G401.6 (cell line): ENCODE data around the gene RHEBL1.

Source experiments
- FAIRE-seq: peaks from 2 replicates; lab custom pipeline; 2012; peaks lifted over from hg19 to GRCh38; lab: Jason Lieb, UNC

RHEBL1 gene

DNA sequence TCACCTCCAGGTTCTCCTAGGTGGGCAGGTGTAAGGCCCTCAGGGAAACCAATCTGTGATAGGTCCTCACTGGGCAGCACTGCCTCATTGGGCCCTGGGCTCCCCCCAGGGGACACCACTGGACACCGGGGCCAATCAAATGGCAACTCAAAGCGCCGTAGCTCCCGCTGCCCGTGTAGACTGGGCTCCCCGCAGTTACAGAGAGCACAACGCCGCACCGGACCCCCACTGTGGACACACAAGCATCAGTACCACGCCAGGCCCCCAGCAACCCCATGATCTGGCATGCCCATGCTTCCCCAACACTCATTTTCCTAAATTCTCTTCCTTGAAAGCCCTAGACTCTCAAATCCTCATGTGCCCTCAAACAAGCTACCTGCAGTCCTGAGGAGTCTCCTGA is 15.3 kb downstream of the RHEBL1 start:
- no peak for FAIRE-seq

DNA sequence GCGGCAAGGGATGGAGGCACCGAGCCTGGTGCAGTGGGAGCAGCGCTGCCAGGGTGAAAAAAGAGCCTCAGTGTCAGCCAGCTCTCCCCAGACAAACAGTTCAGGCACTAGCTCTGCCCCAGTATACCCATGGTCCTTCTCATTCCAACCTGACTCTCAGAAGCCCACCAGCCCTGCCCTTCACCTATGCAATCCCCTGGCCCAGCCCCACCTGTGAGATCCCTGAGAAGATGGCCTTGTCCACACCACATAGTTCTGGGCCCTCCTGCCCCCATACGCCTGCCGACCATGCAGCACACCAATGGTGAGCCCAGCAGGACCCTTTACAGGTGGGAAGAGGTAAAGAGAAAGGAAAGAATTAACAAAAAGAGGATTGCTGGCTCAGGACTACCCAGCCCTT is 15.7 kb downstream of the RHEBL1 start:
- no peak for FAIRE-seq

DNA sequence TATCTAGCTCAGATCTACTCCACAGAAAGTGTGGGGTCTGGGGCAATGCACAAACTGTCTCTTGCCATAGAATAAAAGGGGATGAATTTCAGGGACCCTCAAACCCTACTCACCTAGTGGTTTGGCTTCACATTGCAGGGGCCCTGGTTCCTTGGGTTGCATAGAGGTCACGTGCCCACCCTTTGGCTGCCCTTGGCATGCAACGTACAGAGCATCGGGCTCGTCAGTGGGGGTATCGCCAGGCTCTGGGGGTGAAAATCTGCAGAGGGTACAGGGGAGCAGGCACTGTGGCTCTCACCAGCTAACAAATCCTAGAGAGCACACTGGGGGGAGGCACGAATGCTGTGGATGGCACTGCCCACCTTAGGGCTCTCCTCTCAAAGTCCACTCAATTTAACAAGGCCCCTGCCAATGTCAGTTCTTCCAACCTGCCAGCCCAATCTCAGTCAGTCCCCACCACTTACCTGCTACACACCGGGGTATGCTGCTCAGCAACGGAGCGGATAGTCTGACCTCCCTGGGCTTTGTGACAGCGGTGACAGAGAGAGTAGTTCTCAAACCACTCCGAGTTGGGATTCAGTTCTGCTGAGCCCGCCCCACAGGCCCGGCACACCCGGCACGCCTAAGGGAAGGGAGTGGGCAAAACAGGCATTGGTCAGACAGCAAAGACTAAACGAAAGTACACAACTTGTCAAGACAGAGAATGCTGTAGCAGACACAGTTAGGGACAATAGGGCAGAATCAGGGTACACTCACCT is 17.1 kb downstream of the RHEBL1 start:
- no peak for FAIRE-seq

DNA sequence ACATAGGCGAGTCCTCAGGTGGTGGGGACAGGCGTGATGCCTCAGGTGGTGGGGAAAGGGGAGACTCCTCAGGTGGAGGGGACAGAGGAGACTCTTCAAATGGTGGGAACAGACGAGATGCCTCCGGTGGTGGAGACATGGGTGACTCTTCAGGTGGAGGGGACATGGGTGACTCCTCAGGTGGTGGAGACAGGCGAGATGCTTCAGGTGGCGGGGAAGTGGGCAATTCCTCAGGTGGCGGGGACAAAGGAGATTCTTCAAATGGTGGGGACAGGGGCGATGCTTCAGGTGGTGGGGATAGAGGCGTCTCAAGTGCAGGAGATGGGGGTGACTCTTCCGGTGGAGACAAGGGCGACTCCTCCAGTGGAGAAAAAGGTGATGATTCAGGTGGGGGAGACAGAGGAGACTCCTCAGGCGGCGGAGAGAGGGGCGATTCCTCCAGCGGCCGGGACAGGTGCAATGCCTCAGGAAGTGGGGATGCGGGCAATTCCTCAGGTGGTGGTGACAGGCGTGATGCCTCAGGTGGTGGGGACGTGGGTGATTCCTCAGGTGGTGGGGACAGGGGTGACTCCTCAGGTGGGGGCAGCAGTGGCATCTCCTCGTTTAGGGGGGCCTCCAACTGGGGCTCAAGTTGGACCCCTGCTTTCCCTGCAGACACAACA is 17.9 kb downstream of the RHEBL1 start:
- no peak for FAIRE-seq

DNA sequence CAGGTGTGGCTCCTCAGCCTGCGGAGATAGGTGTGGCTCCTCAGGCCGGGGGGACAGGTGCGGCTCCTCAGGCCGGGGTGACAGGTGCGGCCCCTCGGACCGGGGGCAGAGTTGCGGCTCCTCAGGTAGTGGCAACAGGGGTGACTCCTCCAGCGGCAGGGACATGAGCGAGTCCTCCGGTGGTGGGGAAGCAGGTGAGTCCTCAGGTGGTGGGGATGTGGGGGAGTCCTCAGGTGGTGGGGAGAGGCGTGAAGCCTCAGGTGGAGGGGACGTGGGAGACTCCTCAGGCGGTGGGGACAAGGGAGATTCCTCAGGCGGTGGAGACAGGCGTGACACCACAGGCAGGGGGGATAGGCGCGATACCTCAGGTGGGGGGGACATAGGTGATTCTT is 18.4 kb downstream of the RHEBL1 start:
- no peak for FAIRE-seq

DNA sequence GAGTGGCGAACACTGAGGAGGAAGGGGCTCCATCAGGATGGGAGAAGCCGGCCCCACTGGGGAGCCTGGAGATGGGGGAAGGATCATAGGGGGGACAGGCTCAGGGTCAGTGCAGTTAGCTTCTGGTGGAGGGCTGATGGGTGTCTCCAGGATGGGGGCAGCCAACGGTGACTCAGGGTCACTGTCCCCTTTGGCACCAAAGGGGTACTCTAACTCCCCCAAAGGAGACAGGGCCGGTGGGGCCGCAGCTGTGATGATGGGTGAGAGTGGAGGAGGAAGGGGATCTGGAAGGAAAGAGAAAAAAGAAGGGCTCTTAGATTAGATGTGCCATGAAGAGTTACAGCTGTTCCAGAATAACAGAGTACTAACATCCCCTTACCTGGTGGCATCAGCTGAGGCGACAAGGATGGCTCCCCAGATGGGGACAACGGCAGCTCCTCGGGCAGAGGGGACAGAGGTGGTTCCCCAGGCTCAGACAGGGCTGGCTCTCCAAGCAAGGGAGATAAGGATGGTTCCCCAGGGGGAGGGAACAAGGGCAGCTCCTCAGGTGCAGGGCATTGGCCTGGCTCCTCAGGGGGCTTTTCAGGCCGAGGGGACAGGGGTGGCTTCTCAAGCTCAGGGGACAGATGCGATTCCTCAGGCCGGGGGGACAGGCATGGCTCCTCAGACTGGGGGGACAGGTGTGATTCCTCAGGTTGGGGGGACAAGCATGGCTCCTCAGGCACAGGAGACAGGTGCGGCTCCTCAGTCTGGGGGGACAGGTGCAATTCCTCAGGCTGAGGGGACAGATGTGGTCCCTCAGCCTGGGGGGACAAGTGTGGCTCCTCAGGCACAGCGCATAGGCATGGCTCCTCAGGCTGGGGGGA is 19.0 kb downstream of the RHEBL1 start:
- no peak for FAIRE-seq

DNA sequence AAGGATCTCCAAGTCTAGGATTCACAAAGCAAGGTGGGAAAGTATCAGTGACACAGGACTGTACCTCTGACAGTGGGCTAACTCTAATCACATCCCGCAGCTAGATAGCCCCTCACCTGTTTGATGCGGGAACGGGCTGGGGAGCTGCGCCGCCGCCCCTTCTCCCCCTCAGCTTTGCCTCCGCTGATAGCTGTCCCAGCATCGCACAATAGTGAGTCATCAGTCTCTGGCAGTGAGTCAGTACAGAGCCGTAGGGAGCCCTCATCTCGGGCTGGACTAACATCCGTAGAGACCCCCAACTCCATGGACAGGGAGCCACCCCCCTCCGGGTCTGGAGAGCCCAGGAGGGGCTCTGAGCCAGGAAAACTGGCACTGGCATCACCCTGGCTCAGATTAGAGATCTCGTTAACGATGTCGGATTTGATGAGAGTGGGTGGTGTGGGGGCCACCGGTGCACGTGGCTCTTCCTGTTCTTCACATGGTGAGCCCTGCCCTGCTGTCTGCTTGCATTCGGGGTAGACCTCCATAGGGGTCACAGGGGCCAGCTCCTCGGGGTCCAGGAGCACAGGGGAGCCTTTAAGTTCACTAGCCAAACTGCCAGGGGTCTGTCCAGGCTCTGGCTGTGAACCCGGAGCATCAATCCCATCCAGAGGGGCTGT is 20.1 kb downstream of the RHEBL1 start:
- FAIRE-seq, result no peak

DNA sequence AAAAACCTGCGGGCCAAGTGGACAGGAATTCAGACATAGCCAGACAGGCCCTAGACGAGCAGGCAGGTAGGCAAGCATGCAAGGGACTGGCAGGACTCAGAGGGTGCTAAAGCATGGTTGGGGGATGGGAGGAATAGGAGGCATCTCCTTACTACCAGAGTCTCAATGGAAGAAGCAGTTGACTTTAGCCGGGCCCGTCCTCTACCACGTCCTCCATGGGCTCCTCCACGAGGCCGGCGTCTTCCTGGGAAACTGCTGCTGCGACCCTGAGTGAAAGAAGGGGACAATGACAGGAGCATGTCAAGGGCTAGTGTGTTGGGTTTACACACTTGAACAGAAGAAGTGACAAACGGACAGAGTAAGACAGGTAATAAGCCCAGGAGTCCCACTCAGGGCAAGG is 20.8 kb downstream of the RHEBL1 start:
- FAIRE-seq, result no peak

DNA sequence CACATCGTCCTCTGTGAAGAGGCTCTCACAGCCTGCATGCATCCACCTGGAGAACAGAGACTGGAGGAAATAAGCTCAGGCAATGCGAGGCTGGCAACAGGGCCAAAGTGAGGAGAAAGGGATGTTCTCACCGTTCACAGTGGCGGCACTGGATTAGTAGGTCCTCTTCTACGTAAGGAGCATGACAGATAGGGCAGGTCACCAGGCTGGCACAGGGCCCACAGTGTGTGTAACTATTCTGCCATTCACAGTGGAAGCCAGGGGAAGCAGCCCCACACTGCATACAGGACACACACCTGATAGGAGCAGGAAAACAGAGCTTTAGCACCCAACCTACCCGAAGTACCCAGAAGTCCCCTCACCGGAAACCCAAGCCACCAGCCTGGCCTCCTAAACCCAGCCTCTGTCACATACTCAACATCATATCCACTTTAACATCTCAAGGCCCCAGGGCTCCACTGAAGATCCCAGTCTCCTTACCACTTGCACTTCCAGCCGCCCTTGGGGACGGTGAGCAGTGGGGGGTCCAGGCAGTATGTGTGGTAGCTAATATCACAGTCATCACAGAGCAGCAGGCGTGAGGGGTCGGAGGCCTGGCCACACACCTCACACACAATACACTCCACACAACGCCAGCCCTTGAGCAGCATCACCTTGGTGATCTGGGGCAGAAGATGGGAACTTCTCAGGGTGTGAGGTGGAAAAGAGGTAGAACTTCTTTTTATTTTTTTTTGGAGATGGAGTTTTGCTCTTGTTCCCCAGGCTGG is 23.5 kb downstream of the RHEBL1 start:
- no peak for FAIRE-seq

DNA sequence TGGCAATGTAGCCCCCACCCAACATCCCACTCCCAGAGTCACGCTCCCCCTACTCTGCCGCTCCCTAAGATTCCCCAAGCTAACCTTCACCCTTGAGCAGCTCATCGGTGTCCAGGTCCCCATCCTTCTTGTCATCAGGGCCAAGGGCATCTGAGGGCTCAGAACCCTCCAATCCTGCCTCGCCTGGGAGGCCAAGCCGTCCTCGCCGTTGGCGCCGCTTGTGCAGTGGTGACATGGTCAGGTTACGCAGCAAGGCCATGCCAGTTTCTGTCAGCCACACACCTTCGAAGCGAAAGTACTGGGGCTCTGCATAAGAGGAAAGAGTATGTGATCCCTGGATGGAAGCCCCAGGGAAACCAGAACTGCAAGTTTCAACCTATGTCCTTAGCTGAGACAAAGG is 25.1 kb downstream of the RHEBL1 start:
- FAIRE-seq, result no peak

DNA sequence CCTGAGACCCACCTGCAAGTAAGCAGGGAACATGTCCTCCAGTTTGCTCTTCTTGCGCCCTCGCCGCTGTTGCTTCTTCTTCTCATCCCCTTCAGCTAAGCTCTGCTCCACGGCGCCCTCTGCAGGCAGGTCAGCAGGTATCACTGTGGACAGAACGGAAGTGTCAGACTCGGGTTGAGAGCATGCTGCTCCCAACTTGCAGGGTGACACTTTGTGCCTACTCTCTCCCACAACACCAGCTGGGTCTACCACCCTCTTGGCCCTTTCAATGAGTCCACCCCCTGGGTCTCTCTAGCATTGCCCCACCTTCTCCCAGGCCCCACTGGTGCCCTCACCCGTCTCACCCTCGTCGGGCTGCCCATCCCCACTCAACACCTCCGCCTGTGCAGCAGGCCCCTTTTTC is 25.9 kb downstream of the RHEBL1 start:
- no peak for FAIRE-seq

DNA sequence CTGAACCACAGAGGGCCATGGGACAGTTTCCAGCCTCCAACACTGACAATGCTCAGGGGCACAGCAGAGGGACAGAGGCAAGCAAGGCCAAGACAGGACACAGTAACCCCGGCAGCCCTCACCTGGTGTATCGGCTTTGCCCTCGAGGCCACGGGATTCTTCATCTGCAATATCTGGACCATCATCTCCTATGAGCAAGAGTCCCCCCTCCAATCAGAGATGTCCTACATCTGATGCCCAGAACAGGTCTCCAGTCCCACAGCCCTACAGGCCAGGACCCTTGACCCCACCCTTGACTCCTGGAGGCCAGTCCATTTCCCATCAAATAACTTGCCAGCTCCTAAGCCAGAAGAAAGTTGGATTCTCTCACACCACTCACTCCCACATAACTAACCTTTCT is 26.5 kb downstream of the RHEBL1 start:
- no peak for FAIRE-seq

DNA sequence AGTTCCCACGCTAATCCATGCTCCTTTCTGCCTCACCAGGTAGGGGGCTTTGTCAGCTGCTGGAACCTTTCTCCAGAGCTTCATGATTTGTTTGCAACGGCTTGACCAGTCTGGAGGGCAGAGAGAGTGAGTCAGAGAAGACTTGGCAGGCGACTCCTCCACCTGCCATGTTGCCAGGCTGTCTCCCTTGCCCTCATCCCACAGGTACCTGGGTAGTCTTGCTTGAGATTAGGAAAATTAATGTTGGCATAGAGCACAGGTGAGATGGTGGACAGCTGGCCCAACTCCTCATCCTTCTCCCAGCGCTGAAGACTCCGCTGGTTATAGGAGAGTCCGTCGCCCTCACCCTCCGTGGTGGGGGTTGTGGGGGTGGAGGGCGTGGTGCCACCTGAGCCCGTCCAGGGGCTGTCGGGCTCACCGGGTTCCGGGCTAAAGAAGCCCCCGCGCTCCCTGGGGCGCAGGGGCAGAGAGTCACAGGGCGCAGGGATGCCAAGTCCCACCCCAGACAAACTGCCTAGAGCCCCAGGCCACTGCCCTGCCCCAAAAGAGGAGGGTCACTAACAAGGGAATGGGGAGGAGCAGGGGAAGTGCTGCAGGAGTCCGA is 27.8 kb downstream of the RHEBL1 start:
- no peak for FAIRE-seq

DNA sequence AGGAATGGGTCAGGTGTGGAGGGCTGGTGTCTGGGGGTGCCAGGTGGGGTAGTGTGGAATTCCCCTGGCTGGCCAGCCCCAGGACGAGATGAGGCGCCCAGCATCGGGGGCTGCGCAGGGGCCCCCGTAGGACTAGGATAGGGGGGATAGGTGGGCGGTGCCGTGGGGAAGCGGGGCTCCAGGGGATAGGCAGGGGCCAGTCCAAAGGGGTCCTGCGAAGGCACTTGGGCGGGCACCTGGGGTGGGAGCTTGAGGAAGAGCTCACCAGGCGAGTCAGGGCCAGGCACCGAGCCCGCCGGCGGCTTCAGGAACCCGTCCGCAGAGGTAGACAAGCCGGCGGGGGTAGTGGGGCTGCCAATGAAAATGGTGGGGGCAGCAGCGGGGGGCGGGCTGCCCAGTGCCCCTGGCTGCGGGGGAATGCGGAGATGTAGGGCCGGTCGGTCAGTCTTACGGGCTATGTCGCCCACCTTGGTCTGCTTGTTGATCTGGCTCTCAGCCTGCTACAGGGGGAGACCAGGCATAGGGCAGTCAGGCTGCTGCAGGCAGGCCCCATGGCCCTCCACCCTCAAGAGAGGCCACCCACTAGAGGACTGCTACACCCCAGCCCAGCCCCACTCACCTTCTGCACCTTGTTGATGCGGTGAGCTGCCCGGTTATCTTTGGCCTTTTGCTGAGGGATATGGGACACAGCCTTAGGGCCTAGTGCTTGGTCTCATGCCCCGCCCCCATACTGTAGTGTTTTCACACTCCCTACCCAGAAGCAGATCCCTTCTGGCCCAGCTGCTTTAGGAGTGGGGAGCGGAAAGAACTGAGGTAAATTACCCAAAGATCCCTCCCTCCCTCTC is 28.5 kb downstream of the RHEBL1 start:
- no peak for FAIRE-seq

DNA sequence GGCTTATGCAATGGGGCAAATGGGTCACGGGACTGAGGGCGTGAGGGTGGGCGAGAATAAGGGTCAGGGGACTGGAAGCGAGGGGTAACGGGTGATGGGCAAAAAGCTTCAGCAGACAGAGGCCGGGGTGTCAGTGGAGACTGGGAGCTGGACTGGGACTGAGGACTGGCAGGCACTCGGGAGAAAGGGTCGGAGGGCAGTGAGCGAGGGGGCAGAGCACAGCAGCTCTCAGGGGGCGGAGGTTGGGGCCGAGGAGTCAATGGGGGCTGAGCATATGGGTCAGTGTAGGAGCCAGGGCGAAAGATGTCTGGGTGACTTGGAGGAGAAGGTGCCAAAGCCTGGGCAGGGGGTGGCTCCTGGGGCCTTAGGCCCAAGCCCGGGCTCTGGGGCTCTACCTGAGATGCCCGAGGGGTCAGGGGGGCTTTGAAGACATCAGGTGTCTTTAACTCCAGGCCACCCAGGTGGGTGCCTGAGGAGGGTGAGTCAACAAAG is 29.4 kb downstream of the RHEBL1 start:
- FAIRE-seq, result no peak

DNA sequence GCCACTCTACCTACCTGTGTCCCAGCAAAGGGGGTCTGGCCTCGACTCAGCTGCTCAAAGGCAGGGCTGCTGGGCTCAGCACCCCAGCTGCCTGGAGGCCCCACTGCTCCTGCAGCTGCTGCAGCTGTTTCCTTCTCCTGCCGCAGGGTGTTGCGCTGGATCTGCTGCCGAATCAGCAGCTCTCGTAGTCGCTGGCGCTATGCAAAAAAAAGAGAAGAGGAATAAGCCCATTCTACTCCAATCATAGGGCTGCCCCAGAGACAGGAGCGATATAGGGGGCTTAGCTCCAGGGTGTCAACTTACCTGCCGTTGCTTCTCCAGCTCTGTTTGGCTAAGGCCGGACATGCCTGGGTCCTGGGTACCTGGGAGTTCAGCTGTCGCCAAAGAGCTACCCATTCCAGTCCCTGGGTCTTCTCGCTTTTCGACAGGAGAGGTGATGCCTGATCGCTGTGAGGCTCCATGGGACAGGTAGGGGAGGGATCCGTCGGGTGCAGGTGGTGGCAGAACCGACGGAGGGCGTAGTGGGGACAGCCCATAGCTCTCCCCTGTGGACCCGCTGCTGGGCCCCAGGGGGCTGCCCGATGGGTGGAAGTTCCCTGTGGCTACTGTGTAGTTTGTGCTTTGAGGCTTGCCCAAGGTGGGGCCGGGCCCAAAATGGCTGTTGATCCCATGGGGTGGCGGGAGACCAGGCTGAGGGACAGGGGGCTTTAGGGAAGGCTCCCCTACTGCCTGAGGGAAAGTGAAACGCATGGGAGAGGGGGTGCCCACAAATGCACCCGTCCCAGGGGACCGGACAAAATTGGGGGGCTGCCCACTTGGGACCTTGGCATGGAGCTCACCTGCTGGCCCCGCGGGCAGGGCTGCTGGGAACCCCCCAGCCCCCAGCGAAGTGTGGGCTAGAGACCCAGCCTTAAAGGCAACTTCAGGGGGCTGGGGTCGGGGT is 30.1 kb downstream of the RHEBL1 start:
- FAIRE-seq, result no peak

DNA sequence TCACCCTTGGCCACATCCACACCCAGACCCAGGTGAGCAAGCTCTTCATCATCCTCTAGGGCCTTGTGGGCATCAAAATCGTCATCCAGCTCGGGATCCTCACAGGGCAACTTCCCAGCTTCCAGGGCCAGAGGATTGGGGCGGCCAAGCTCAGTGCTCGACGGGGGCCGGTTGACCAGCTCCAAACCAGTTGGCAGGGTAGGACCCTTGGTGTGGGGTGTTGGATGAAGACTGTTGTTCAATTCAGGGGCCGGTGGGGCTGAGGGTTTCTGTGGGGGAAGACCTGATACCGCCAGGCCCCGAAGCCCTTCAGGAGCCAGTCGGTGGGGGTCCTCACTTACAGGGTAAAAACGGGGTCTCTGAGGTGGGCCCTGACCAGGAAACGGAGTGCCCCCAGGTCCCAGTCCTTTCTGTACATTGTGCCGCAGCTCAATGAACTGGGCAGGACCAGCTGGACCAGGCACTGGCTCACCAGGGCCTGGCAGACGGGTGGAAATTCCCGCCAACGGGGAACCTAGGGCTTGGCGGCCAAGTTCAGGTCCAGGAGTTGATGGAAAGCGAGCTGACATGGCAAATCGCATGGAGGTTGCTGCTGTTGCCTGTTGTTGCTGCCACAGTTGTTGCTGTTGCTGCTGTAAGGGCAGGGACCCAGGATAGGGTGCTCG is 31.4 kb downstream of the RHEBL1 start:
- no peak for FAIRE-seq

DNA sequence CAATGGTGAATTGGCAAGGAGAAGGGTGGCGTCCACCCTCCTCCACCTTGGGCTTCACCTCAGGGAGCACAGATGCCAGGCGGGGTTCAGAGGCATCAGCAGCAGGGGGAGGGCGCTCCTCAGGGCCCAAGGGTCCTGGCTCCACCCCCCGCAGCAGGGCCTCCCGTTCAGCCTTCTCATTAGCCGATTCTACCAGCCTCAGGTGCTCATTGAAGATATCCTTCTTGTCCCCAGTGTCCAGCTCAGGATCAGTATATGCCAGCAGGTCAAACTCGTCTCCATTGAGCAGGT is 31.9 kb downstream of the RHEBL1 start:
- no peak for FAIRE-seq
